Right lobe of liver (tissue), 6 donors: Measurements from ENCODE around the gene CX3CR1. TPM values are rescaled to one million over a fixed set of nuclear protein-coding genes. Genes with fewer than 3 reads are reported as not detected.

ENCODE experiments used
- ATAC-seq, 4 donors: fragments of 200-7000 bp; cut with Tn5 transposase; one replicate each; pipeline ENCODE4 v1.9.1; 2020; ENCODE audit warnings: mild to moderate bottlenecking in 4 of 4, moderate library complexity in 4 of 4
- DNase-seq, 3 donors: peaks; one replicate each; pipeline ENCODE4 v3.0.0-alpha.2; 2020
- H3K27ac ChIP-seq, 3 donors: fragments of 200-600 bp; one replicate each; pipeline ENCODE4 v1.8.0; 2022
- H3K27me3 ChIP-seq, 2 donors: fragments of 200-600 bp; one replicate each; pipeline ENCODE4 v1.8.0; 2022
- H3K36me3 ChIP-seq, 4 donors: fragments of 200-600 bp; sonication (generic) in 1 of 4; one replicate each; pipeline versions ENCODE4 v1.5.1 to v1.8.0; 2017 to 2022; ENCODE audit warnings: control low read depth in 1 of 4
- H3K4me1 ChIP-seq, 4 donors: fragments of 200-600 bp; sonication (generic) in 1 of 4; one replicate each; pipeline versions ENCODE4 v1.5.1 to v1.8.0; 2017 to 2022; ENCODE audit warnings: control low read depth in 1 of 4
- H3K4me3 ChIP-seq, 3 donors: fragments of 200-600 bp; one replicate each; pipeline ENCODE4 v1.8.0; 2022
- H3K9me3 ChIP-seq, 4 donors: fragments of 200-600 bp; sonication (generic) in 1 of 4; one replicate each; pipeline versions ENCODE4 v1.5.1 to v1.8.0; 2017 to 2022; ENCODE audit warnings: control low read depth in 1 of 4
- POLR2A ChIP-seq: fragments of 450-650 bp; IDR thresholded peaks from one replicate; pipeline ENCODE4 v1.6.1; 2017; ENCODE audit warnings: antibody characterized with exemption, mild to moderate bottlenecking
- WGBS: methylation state at CpG from one replicate; pipeline ENCODE4 v1.1.6; 2018; ENCODE audit warnings: low coverage, low lambda C conversion rate; ENCODE audit not compliant: insufficient coverage; ENCODE audit errors: missing lambda C conversion rate; 5-methylcytosine and 5-hydroxymethylcytosine counted together
- intact Hi-C, 2 donors: fragments of 100-400 bp; cut with DNase I; formaldehyde crosslinking; loops; one replicate each; pipeline versions ENCODE4 v1.11.2 to v1.14.1; 2022
- total RNA-seq, 6 experiments: library from RNA; depleted of rRNA in 2 of 6; stranded (reverse); fragments of >200 nt in 2 of 6; fragmentation: NEBNext Ultra II Directional in 3 of 6; extraction: Animal tissue kit (Norgen Biotek cat#: 25700) in 3 of 6; gene quantifications; one replicate each; pipeline versions ENCODE4 v1.1.0 to v1.2.4, GENCODE V29; 2016 to 2023
- TF ChIP-seq, protein P1 (sequence below), 4 donors: fragments of 200-600 bp in 3 of 4; fragments of 450-650 bp in 1 of 4; IDR thresholded peaks; one replicate each; pipeline versions ENCODE4 v1.5.1 to v1.8.0; 2016 to 2022; ENCODE audit warnings: antibody characterized with exemption in 4 of 4, mild to moderate bottlenecking in 2 of 4
- donor health status: DM: no; HTN: yes; CAD: no.
- donor health status: DM: no; HTN: no; CAD: no.
- donor health status: DM: no; HTN: no; CAD: no.
- donor health status: DM: no; HTN: yes; CAD: no.
- donor health status: DM: no; HTN: yes; CAD: no.

Gene CX3CR1
- total RNA-seq, 6 experiments from 2014 or later: 0.25 to 1.8 (median 0.72) TPM; not detected in 1

DNA sequence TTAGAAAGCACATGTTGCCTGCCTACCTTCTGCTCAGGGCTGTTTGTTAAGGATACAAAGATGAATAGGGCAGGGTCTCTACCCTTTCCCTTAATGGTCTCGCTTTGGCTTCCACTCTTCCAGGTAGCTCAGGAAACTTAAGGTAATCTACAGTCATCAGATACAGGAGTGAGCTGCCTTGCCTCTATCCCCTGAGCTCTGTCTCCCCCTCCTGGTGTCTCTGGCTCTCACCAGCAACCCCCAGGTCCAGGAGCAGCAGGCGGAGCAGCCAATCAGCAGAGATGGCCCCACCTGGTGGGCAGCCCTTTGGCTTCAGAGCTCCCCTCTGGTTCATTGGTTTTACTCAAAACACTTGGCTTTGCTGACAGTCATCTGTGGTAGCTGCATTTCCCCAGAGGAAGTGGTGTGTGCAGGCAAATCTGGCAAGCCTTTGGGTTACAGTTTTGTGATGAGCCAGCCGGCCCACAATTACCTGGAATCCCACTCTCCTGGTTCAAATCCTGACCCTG lies 8.5 kb upstream of the CX3CR1 start:
- intact Hi-C loops: loop anchor here (5.0 to 10.0 kb wide), 4 partner anchors 101 to 184 kb away; partner anchors contain the start of genes GORASP1 (in 1 of the 2) and TTC21A (in 1 of the 2)
- peak; percentile 78 to 83 (median 82) for DNase-seq
- H3K4me3 ChIP-seq: no peak overlapping the region
- TF ChIP-seq, protein P1, sequence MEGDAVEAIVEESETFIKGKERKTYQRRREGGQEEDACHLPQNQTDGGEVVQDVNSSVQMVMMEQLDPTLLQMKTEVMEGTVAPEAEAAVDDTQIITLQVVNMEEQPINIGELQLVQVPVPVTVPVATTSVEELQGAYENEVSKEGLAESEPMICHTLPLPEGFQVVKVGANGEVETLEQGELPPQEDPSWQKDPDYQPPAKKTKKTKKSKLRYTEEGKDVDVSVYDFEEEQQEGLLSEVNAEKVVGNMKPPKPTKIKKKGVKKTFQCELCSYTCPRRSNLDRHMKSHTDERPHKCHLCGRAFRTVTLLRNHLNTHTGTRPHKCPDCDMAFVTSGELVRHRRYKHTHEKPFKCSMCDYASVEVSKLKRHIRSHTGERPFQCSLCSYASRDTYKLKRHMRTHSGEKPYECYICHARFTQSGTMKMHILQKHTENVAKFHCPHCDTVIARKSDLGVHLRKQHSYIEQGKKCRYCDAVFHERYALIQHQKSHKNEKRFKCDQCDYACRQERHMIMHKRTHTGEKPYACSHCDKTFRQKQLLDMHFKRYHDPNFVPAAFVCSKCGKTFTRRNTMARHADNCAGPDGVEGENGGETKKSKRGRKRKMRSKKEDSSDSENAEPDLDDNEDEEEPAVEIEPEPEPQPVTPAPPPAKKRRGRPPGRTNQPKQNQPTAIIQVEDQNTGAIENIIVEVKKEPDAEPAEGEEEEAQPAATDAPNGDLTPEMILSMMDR (IDR thresholded peaks at IDR 0.05): peak; percentile 90 to 94 (median 92)
- TF ChIP-seq POLR2A: no peak
- peaks cover 0 to 49% (median 18%) of the 10 kb centered on the region in 4 donors for H3K4me1 ChIP-seq
- H3K9me3 ChIP-seq: no peaks in the 10 kb centered on the region
- 7% methylated on average over 3 of the region's 3 CpGs for WGBS
- peak; percentile 70 to 86 (median 75) for ATAC-seq
- peak overlapping the region in 1 of 3 donors; percentile 14 for H3K27ac ChIP-seq
- no peaks in the 10 kb centered on the region for H3K27me3 ChIP-seq
- H3K36me3 ChIP-seq: no peaks in the 10 kb centered on the region

DNA sequence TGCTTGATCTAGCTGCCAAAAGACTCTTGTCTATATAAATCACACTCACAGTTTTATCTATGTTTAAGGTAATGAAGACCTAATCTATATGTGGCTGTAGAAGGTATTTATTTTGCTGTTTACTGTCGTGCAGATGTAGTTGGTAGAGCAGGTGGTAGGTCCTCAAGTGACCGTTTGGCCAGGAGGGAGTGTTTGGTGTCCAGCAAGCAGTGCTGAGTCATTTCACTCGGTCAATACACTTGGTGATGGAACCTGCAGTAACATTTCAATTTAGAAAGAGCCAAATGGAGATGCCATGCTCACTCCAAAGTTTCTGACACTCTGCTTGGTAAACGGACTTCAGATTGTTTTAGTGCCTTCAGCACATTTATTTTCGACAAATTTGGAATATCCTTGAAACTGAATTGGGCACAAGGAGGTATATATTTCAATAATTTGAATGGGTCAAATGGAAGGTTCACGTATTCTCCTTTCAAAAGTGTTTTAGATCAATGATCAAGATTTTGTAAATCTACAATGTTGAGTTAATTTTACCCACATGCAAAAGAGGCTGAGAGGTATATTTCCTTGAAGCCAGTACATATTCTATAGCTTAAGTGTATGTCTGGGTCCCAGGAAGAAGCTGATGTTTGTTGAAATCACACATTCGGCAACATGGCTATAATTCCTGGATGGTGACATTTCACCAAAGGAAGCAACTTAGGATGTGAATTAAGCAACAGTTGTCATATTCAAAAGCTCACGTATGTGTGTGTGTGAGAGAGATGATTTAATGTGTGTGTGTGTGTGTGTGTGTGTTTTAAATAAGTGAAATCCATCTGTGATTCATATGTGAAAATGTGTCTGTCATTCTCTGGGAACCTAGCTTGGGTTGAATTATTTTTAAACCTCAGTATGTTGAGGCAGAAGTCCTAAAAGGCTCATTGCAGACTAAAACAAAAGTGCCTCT lies 7.7 kb upstream of the CX3CR1 start:
- no peaks in the 10 kb centered on the region for H3K9me3 ChIP-seq
- DNase-seq: peak in 1 of 3 donors; percentile 63
- H3K27ac ChIP-seq: peak overlapping the region in 1 of 3 donors; percentile 14
- intact Hi-C loops: loop anchor here (5.0 to 10.0 kb wide), 4 partner anchors 100 to 183 kb away; partner anchors contain the start of genes GORASP1 (in 1 of the 2) and TTC21A (in 1 of the 2)
- WGBS: 46% methylated on average over 8 of the region's 8 CpGs
- no peaks in the 10 kb centered on the region for H3K27me3 ChIP-seq
- peaks cover 0 to 40% (median 17%) of the 10 kb centered on the region in 4 donors for H3K4me1 ChIP-seq
- ATAC-seq: peak; percentile 26 to 62 (median 42)
- H3K4me3 ChIP-seq: no peak overlapping the region
- H3K36me3 ChIP-seq: no peaks in the 10 kb centered on the region
- TF ChIP-seq, protein P1 (IDR thresholded peaks at IDR 0.05): no peak
- TF ChIP-seq POLR2A: no peak

DNA sequence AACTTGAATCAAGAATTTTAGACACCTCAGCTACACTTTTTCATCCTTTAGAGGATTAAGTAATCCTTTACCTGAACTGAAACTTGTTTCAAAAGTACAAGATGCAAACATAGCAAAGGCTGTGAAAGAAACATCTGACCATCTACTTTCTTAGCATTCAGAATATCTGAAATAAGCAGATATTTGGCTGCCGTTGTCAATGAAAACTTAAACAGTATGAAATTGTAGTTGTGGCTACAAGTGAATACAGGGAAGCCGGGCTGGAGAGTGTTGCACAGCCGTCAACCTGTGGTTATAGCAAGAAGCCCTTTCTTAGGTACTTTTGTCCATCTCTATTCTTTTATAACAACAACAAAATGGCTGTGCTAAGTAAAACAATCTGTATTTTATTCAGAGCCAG lies 6.9 kb upstream of the CX3CR1 start:
- Histone ChIP-seq H3K27ac (no peak overlapping the region), H3K27me3 (no peaks in the 10 kb centered on the region), H3K4me1 (peaks cover 0 to 35% (median 13%) of the 10 kb centered on the region in 4 donors), H3K36me3 (no peaks in the 10 kb centered on the region), H3K4me3 (no peak overlapping the region), H3K9me3 (no peaks in the 10 kb centered on the region)
- TF ChIP-seq POLR2A: no peak
- TF ChIP-seq, protein P1 (IDR thresholded peaks at IDR 0.05): no peak
- WGBS: 93% methylated on average over 3 of the region's 3 CpGs
- intact Hi-C loops: loop anchor here (5.0 to 10.0 kb wide), 4 partner anchors 99 to 182 kb away; partner anchors contain the start of genes GORASP1 (in 1 of the 2) and TTC21A (in 1 of the 2)
- ATAC-seq (no peak), DNase-seq (no peak)

DNA sequence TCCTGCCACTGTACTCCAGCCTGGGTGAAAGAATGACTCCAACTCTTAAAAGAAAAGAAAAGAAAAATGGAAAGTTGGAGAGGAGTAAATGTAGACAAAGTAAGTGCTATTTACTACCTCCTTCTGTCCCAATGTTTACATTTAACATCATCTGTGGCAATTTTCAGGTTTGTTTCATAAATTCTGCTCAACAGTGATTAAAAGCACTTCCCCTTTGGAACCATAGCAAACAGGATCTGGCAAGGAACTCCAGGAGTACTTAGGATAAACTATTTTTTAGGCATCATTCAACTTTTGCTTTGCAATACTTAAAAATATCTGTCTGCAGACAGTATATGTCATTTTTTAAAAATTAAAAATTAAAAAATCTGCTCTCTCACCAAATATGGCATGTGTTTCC lies 5.5 kb upstream of the CX3CR1 start:
- TF ChIP-seq, protein P1 (IDR thresholded peaks at IDR 0.05): no peak
- no peak for TF ChIP-seq POLR2A
- H3K27ac ChIP-seq: no peak overlapping the region
- H3K9me3 ChIP-seq: no peaks in the 10 kb centered on the region
- ATAC-seq (no peak), DNase-seq (no peak)
- no peak overlapping the region for H3K4me3 ChIP-seq
- intact Hi-C loops: loop anchor here (5.0 to 10.0 kb wide), 4 partner anchors 98 to 181 kb away; partner anchors contain the start of genes GORASP1 (in 1 of the 2) and TTC21A (in 1 of the 2)
- no peaks in the 10 kb centered on the region for H3K36me3 ChIP-seq
- H3K4me1 ChIP-seq: peaks cover 0 to 20% (median 9%) of the 10 kb centered on the region in 4 donors
- H3K27me3 ChIP-seq: no peaks in the 10 kb centered on the region
